GM18861 (cell line): ENCODE results near the gene AMBRA1.

Experiments
- ATAC-seq: cut with Tn5 transposase; IDR thresholded peaks from one replicate; pipeline ENCODE4 v1.9.1; 2021; ENCODE audit not compliant: unreplicated experiment

The AMBRA1 gene

DNA sequence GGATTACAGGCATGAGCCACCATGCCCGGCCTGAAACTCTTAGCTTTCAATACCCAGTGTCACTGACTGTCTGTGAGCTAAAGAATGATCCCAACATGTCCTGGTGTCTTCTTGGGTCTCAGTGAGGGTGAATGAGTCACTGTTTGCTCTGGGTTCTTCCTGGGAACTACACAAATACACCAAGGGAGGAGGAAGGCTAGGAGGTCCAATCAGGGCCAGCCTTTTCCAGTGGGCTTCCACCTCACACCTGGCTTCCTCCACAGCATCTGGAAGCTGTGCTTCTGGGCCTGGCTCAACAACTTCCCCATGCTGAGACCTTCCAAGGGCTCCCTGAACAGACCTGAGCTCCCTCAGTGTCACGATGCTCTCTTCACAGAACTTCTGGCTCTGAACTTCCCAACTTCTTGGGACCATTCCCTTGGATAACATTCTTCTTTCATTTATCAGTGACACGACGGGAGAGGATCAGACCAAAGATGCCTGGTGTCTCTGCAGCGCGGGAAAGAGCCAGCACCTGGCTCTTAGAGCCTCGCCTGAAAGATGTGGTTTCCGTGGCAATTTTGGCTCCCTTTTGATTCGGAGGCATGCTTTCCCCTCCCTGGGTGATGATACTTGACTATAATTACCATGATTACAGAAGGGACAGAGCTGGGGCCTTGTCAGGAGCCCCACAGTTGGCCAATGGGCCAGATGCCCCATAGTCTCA lies 179.9 kb downstream of the AMBRA1 start:
- ATAC-seq = no peak

DNA sequence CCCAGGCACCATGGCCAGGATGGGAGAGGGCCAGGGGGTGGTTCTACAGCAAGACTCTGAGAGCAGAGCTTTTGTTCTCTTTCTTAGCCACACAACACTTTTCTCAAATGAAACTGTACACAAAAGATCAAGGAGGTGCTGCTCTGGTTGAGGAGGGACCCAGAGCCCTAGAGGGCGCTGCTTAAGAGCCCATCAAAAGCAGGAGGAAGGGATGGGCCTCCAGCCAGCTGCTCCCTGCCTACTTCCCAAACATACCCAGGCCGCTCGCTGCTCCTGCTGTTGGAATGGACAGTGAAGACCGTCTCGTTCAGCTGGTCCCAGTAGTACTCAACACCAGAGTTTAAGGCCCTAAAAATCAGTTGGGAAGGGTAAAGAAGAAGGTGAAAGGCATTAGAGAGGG lies 183.8 kb downstream of the AMBRA1 start:
- ATAC-seq = no peak

DNA sequence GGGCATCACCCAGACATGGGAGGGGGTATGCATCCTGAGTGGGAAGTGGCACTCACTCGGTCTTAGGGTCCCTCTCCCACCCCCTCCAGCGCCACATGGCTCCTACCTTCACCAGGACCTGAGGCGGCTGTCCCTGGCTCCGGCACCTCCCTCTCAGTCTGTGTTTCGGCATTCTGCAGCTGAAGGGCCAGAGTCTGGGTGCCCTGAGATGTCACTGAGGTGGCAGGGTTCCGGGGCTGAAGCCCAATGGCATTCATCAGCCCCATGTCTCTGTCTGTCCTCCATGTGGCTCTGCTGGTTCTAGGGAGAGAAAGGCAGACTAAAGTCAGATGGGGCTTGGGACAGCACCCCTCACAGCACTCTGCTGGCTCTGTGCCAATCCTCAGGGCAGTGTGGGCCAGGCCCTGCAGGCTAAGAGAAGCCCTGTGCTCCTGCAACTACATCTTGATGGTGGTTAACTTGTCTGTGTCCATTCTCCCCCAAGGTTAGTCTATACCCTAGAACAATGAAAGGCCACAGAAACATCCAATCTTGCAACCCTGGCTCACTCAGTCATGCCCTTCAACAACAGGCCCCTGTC lies 185.3 kb downstream of the AMBRA1 start:
- no peak for ATAC-seq

DNA sequence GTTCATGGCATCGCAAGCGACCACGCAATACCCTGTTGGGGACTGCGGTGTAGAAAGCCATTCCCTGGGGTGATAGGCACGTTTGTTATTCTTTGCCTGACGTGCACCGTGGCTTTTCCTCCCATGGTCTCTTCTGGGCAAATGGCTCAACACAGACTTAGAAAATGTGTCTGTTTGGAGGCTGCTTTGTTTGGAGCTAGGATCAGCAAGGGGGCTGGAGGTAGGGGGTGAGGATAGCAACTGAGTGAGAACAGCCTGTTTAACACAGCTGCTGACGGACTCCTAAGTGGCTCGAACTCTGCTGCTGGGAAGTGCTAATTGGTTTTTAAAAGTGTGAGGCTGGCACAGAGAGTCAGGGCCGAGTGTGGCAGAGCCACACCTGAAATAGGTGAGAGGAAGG lies 186.2 kb downstream of the AMBRA1 start:
- no peak for ATAC-seq

DNA sequence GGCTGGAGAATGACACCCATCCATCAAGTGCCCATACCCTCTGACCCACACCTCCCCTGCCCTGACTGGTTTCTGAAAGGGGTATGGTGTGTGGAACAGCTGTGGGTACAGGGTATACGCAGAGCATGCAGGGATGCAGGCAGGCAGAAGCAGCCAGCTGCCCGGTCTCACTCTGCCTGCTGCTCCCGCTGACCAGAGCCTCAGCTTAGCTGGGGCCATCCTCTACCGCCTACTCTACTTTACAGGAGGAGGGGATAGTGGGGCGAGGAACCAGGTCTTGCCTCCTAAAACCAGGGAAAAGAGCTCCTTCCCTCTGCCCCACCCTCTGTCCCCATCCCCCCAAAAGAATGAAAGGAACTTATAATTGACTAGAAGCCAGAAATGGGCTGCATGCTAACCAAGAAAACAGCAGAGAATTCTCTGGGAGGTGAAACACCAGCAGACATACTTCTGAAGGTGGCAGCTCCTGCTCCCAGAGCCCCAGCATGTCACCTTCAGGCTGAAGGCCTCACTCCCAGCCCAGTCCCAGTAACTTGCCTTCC lies 189.3 kb downstream of the AMBRA1 start:
- no peak for ATAC-seq

DNA sequence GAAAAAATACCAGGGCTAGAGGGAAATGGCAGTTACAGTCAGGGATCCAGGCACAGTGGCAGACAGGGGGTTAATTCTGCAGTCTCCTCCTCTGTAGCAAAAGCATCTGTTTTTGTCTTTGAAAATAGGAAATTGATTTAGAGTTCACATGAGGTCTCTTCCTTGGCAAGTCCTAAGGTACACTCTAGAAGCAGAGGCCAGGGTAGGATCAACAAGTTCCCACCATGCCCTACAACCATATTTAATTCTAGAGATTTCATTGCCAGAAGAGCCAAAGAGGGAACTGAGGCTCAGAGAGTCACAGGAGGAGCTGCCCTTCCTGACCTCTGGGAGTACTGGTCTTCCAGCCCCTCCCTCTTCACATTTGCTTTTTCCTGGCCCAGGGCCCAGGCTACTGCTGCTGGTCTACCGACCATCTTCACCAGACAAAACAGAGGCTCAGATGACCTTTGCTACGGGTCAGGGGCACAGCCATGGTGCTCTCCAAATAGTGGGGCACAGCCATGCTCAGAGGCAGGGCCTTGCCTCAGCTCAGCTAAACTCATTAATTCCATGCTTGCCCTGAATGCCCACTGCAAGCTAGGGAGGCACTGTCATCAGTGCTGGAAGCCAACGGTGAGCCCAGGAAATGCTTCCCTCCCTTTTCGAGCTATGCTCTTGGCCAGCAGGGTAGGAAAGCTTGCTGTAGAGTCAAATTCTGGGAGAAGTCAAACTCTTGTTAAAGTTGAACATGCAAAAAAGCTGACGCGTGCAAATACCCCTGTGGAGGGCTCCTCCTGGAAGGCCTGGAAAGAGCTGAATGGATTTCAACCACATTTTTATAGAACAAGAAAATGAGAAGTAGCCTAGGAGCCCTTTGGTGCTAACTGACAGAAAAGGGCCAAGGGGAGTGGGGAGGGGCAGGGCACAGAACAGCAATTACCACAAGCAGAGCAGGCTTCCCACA lies 190.6 kb downstream of the AMBRA1 start:
- ATAC-seq = no peak

DNA sequence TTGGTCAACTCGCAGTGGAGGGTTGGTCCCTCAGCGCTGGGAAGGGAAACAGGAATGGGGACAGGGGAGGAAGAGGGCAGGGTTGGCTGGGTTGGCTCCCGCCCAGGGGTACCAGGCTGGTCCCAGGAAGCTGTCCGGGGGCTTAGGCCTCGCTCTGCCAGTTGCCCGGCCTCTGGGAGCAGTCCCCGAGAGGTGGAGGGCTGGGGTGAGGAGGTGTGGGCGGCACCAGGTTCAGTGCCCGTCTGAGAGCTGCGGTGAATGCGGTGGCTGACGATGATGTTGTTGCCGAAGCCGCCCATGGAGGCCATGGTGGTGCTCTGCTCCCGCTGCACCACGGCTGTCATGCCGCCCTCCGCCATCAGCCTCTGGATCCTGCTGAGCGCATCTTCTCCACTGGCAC lies 196.3 kb downstream of the AMBRA1 start:
- ATAC-seq = no peak

DNA sequence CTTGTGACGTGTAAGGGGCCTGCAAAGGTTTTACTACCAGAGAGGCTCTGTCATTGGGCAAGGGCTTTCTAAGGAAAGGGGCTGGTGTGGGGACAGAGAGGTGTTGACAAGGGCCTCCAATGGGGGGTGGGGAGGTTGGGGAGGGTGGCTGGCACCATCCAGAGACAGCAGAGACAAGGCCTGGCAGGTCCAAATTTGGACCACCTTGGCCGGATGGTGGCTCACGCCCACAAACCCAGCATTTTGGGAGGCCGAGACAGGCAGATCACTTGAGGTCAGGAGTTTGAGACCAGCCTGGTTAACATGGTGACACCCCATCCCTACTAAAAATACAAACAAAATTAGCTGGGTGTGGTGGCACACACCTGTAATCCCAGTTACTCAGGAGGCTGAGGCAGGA lies 200.1 kb downstream of the AMBRA1 start:
- no peak for ATAC-seq

DNA sequence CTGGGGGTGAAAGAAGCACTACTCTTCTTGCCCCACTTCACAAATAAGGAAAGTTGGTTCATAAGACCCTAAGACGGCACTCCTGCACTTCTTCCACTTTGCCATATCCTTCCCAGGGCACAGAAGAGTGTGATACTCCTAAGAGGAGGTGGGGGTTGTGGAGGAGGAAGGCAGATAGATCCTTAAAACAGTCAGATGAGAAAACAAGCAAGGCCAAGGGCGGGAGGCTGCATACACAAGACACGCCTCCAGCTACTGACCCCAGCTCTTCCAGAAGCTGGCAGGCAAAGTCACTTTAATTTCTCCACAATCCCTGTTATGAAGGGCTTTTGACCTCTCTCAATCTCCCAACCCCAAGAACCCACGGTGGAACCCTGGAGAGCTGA lies 200.6 kb downstream of the AMBRA1 start:
- ATAC-seq = no peak

DNA sequence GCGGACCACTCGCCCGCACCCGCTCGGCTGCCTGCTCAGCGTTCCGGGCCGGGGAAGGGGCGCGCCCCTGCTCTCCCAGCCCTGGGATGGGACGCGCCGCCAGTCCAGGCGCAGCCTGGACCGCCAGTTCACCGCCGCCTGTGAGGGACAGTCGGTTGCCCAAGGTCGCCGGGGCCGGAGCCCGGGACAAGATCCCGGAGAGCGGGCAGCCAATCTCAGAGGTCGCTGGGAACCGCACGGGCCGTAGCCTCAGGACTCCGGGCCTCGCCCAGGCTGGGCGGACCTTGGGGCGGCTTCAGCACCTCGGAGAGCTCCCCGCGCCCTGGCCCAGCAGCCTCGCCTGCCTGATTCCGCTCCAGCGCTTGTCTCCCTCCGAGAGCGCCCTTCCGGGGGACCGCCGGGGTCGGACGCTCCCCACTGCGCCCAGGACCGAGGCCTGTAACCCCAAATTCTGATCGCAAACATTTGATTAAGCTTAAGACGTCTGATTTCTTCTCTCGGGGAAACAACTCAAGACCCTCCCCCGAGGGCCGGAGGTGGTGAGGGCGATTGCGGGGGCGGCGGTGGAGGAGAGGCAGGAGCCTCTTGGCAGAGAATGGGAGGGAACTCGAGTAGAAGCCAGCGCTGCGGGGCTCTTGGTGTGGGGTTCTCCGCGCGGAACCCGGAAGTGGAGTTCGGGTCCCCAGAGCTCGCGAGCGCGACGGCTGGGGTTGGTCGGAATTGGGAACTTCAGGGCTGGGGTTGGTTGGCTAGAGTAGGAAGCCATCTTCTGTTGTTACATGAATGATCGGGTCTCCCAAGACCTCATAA lies 201.2 kb downstream of the AMBRA1 start:
- peak; percentile 48 for ATAC-seq

DNA sequence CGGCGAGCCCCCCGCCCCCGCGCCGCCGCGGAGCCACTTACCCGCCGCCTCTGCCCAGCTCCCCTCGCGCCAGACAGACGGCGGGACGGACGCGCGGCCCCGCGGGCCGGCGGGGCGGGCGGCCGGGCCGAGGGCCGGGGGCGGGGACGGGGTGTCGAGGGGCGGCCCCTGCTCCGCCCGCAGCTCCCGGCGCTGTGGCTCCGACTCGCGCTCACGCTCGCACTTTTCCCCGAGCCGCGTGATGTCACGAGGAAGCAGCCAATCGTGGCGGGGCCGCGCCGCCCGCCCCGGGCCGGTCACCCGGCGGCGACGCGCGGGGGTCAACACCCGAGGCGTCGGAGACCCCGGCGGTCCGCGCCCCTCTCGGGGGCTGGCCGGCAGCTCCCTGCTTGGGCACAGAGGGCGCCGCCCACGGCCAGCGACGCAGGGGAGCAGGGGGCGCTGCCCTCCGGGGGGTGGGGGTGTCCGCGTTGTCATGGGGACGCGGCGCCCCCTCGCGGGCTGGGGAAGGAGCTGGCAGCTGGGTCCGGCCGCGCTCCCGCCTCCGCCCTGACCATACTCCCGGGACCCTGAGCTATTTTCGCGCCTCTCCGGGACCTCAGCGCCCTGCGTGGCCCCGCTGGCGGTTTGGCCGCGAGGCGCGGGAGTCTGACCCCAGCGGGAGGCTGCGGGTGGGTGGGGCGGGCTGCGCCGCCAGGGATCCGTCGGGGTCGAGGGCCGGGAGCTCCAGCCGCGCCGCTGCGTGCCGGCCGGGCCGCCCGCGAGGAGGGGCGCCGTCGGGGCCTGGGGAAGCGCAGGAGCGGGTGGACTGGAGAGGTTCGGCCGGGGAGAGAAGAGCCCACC lies 202.0 kb downstream of the AMBRA1 start, which contains the start of gene CHRM4:
Gene CHRM4, minus strand, starts transcription at position 199 of the 843 bp plus-strand sequence. CDS start 5,219 bp downstream, outside the sequence.
- no peak for ATAC-seq

DNA sequence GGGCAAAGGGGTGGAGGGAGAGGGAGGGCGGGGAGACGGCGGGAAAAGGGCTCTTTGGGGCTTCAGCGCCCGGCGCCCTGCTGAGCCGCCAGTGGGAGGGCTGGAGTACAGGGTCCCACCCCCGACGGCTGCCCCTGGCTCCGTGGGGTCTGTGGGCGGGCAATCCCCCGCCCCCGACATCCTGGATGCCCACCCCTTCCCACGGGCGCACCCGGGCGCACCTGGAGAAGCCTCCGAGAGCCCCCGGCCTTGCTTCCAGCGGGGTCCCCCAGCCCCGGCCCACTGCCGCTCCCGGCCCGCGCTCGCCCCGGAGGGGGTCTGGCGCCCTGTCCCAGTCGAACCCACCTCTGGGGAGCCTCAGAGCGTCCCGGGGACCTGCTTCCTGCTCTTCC lies 202.6 kb downstream of the AMBRA1 start:
- ATAC-seq = no peak

DNA sequence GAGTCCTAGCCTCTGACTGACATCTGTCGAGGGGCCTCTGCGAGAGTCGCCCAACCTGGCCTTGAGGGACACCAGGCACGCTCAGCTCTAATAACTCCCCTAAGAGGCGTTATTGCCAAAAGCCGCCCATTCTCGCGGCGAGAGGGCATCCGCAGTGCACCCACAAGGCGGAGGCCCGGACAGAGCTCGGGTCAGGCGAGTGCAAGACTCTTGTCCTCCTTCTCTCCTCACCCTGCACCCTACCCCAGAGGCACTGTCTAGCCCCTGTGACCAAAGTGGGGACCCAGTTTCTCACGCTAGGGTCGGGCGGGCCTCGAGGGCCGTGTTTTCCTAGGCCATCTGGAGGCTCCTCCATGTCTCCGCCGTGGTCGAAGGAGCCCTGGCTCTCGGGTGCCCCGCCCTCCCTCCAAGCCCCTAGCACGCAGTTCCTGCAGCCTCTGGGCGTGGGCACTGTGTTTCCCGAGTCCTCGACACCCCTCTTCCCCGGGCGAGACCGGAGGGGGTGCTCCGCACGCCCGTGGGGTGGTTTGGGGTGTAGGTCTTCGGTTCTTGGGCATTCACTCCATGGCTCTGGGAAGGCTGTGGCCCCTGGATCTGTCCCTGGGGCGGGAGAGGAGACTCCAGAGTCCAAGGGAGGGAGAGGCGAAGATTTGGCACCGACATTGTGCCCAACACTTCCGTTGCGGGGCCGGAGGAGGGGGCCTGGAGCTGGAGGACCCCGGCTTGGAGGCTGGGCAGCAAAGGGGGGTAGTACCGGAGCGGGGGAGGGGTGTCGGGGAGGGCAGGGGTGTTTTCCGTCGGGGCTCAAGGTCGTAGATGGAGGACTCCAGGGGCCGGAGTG lies 203.3 kb downstream of the AMBRA1 start:
- ATAC-seq = no peak

DNA sequence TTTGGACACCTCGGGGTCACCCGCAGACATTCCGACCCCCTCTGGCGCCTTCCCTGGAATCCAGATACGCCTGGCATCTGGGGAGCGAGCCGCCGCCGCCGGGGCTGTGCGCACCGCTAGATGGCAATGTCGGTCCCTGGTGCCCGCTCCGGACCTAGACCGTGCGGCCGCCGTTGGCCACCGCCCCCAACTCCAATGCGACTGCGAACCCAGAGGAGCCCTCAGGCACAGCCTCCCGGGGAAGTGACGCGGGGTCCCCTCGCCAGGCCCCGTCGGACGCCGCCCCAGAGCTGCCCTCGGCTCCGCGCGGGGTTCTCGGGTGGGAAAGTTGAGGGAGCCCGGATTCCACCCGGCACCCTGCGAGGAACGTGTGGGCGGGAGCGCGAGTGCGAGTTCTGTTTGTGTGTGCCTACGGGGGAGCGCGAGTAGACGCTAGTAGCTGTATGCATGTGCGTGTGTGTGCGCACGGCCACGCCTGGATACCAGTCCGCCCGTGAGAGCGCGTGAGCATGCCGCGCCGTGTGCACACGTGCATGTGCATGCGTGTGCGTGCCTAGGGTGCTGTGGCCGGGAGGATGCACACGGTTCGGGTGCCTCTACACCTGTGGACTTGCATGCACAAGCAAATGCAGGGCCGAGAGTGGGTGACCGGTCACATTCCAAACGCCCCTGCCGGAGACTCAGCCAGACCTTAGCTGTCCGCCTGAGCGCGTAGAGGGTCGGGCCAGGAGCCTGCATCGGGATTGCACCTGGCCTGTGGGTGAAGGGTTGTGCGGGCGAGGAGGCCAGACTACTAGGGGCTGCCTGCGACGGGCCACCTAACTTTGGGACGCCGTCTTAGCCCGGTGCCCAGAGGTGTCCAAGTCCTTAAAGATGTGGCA lies 204.1 kb downstream of the AMBRA1 start:
- peak; percentile 38 for ATAC-seq

DNA sequence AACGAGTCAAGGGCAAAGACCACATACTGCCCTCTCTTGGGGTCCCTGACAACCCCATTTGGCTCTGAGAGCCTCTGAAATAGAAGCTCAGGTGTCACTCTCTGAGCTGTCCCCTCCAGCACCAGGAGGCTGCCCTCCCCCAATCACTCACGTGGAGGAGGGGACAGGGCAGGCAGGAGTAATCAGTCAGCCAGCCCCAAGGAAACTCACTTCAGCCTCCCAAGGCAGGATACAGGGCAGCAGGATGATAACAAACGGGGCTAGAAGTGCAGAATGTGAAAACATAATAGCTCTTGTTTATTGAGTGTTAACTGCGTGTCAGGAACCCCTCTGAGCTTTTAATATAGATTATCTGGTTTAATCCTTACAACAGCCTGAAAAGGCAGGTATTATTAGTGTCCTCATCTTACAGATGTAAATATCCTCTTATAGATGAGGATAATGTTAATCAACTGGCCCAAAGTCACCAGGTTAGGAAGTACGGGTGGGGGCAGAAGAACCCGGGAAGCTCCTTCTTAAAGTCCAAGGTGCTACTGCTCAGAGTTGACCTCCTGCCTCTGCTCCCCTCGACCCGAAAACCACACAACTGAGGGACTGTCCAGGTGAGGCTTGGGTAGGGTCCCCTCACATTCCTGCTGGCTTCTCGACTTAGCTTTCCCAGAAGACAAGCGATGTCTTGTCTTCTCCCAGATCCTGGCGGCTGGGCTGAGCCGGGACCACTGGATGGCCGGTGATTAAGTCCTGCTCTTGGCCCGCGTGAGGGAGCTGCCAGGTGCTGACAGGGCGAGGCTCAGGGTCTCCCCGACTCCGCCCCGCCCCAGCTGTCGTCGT lies 205.0 kb downstream of the AMBRA1 start:
- no peak for ATAC-seq

DNA sequence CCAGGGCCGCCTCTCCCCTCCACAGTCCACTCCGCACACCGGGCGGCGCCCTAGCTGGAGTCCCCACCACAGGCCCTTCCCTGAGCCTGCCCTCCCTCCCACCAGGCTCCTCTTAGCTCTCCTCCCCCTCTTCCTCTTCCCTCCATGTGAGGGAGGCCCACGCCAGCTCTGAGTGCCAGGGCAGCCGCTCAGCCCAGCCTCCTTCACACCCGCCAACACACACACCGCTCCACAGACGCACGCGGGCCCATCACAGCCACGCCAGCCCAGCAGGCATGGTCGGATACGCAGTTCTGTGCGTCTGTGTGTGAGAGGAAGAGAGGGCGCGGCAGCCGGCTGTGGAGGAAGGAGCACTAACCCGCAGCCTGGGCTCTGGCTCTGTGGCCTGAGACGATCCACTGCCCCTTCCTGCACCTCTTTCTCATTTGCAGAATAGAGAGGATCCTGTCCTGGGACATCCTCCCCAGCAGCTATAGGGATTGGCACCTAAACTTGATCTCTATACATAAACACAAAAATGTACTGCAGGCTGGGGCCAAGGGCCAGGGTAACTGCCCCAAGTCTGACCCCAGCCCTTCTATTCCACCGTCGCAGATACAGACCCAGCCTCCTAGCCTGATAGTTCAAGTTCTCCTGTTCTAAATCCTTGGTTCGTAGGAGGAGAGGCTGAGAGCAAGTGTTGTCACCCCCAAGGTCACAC lies 205.8 kb downstream of the AMBRA1 start:
- no peak for ATAC-seq
